ENCODE measurements around the gene PLAC1. TPM values are rescaled to one million over a fixed set of nuclear protein-coding genes. Genes with fewer than 3 reads are reported as not detected.

The PLAC1 gene
- polyA plus RNA-seq, 1 donor from 2014 or later = not detected

DNA sequence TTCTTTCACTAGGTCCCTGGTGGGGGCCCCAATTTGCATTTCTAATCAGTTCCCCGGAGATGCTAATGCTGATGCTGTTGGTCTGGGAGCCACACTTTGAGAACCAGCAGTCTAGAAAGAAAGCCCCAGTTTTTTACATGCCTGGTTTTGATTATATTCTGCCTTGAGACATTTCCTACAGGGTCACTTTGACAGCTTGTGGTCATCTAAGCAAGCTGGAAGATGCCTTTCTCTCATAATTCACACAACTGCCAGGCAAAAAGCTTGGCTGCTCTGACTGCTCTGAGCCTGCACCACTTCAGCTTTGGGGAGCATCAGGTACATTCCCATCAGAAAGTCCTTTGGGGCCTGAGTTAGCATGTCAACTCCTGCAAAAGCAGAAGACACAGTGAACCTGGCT lies 5.9 kb upstream of the PLAC1 start:
- H3K4me2 ChIP-seq (ENCODE audit: low read length) = no peak overlapping the region
- no peak overlapping the region for H3K9ac ChIP-seq (ENCODE audit: low read length)
- no peaks in the 10 kb centered on the region for H4K20me1 ChIP-seq (ENCODE audit: insufficient read depth)
- no peaks in the 10 kb centered on the region for H3K9me3 ChIP-seq (ENCODE audit: low read length)
- no peaks in the 10 kb centered on the region for H3K79me2 ChIP-seq (replicated peaks; ENCODE audit: insufficient read depth, low read length)
- H3K36me3 ChIP-seq (ENCODE audit: insufficient read depth, low read length) = no peaks in the 10 kb centered on the region
- H3K27me3 ChIP-seq (ENCODE audit: insufficient read depth, low read depth, low read length) = no peaks in the 10 kb centered on the region
- no peaks in the 10 kb centered on the region for H3F3A ChIP-seq (ENCODE audit: insufficient read depth, low read length, poor library complexity, severe bottlenecking)
- TF ChIP-seq POLR2AphosphoS5 (IDR thresholded peaks at IDR 0.05) (no peak), SMC3 (conservative IDR thresholded peaks at IDR 0.05; ENCODE audit: poor library complexity) (no peak), MXI1 (conservative IDR thresholded peaks at IDR 0.05; ENCODE audit: poor library complexity, severe bottlenecking) (no peak), TAF1 (IDR thresholded peaks at IDR 0.05; ENCODE audit: low read depth) (no peak), EZH2 (IDR thresholded peaks at IDR 0.05; ENCODE audit: borderline replicate concordance, insufficient read depth, low read length, poor library complexity, severe bottlenecking) (no peak), EP300 (conservative IDR thresholded peaks at IDR 0.05; ENCODE audit: poor library complexity, severe bottlenecking) (no peak), RAD21 (conservative IDR thresholded peaks at IDR 0.05) (no peak)
- TF ChIP-seq, protein P1, sequence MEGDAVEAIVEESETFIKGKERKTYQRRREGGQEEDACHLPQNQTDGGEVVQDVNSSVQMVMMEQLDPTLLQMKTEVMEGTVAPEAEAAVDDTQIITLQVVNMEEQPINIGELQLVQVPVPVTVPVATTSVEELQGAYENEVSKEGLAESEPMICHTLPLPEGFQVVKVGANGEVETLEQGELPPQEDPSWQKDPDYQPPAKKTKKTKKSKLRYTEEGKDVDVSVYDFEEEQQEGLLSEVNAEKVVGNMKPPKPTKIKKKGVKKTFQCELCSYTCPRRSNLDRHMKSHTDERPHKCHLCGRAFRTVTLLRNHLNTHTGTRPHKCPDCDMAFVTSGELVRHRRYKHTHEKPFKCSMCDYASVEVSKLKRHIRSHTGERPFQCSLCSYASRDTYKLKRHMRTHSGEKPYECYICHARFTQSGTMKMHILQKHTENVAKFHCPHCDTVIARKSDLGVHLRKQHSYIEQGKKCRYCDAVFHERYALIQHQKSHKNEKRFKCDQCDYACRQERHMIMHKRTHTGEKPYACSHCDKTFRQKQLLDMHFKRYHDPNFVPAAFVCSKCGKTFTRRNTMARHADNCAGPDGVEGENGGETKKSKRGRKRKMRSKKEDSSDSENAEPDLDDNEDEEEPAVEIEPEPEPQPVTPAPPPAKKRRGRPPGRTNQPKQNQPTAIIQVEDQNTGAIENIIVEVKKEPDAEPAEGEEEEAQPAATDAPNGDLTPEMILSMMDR (IDR thresholded peaks at IDR 0.05; ENCODE audit: poor library complexity, severe bottlenecking) = no peak
- TF ChIP-seq, protein P2, sequence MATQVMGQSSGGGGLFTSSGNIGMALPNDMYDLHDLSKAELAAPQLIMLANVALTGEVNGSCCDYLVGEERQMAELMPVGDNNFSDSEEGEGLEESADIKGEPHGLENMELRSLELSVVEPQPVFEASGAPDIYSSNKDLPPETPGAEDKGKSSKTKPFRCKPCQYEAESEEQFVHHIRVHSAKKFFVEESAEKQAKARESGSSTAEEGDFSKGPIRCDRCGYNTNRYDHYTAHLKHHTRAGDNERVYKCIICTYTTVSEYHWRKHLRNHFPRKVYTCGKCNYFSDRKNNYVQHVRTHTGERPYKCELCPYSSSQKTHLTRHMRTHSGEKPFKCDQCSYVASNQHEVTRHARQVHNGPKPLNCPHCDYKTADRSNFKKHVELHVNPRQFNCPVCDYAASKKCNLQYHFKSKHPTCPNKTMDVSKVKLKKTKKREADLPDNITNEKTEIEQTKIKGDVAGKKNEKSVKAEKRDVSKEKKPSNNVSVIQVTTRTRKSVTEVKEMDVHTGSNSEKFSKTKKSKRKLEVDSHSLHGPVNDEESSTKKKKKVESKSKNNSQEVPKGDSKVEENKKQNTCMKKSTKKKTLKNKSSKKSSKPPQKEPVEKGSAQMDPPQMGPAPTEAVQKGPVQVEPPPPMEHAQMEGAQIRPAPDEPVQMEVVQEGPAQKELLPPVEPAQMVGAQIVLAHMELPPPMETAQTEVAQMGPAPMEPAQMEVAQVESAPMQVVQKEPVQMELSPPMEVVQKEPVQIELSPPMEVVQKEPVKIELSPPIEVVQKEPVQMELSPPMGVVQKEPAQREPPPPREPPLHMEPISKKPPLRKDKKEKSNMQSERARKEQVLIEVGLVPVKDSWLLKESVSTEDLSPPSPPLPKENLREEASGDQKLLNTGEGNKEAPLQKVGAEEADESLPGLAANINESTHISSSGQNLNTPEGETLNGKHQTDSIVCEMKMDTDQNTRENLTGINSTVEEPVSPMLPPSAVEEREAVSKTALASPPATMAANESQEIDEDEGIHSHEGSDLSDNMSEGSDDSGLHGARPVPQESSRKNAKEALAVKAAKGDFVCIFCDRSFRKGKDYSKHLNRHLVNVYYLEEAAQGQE (IDR thresholded peaks at IDR 0.05; ENCODE audit: borderline replicate concordance) = no peak
- H3K4me3 ChIP-seq (ENCODE audit: low read length) = no peak overlapping the region
- no peaks in the 10 kb centered on the region for H3K9me2 ChIP-seq (ENCODE audit: insufficient read depth, low read length)
- H2AFZ ChIP-seq (ENCODE audit: low read depth, low read length) = no peak overlapping the region
- no peak overlapping the region for H3K27ac ChIP-seq (ENCODE audit: low read length)

DNA sequence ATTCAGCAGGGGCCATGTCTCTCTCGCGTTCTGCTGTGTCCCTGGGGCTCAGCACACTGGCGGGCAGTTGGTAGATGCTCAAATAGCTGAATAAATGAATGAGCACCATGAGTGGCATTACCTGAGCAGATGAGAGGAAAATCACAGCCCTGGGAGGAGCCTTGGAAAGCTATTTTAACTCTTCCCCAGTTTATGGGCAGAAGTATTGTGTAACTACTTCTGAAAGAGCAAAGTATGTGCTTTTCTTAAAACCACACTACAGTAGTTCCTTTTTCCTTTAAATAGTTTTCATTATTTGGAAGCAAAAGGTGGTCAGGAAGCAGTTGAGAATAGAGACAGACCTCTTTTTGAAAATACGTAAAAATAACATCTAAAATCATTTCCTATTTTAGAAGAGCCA lies 3.0 kb upstream of the PLAC1 start:
- no peaks in the 10 kb centered on the region for H3K27me3 ChIP-seq (ENCODE audit: insufficient read depth, low read depth, low read length)

More for the DNA sequence above, 3.0 kb upstream of the PLAC1 start:
- Histone ChIP-seq H3K9me3 (ENCODE audit: low read length) (no peaks in the 10 kb centered on the region), H3K4me3 (ENCODE audit: low read length) (no peak overlapping the region), H3K9me2 (ENCODE audit: insufficient read depth, low read length) (no peaks in the 10 kb centered on the region), H3K4me2 (ENCODE audit: low read length) (no peak overlapping the region), H3K27ac (ENCODE audit: low read length) (no peak overlapping the region), H2AFZ (ENCODE audit: low read depth, low read length) (no peak overlapping the region), H3F3A (ENCODE audit: insufficient read depth, low read length, poor library complexity, severe bottlenecking) (no peaks in the 10 kb centered on the region), H3K79me2 (replicated peaks; ENCODE audit: insufficient read depth, low read length) (no peaks in the 10 kb centered on the region), H4K20me1 (ENCODE audit: insufficient read depth) (no peaks in the 10 kb centered on the region), H3K36me3 (ENCODE audit: insufficient read depth, low read length) (no peaks in the 10 kb centered on the region), H3K9ac (ENCODE audit: low read length) (no peak overlapping the region)
- no peak for TF ChIP-seq SMC3 (conservative IDR thresholded peaks at IDR 0.05; ENCODE audit: poor library complexity)
- TF ChIP-seq POLR2AphosphoS5 (IDR thresholded peaks at IDR 0.05) = no peak
- TF ChIP-seq, protein P1 (IDR thresholded peaks at IDR 0.05; ENCODE audit: poor library complexity, severe bottlenecking) = no peak
- no peak for TF ChIP-seq RAD21 (conservative IDR thresholded peaks at IDR 0.05)
- TF ChIP-seq, protein P2 (IDR thresholded peaks at IDR 0.05; ENCODE audit: borderline replicate concordance) = no peak
- TF ChIP-seq TAF1 (IDR thresholded peaks at IDR 0.05; ENCODE audit: low read depth) = no peak
- no peak for TF ChIP-seq EZH2 (IDR thresholded peaks at IDR 0.05; ENCODE audit: borderline replicate concordance, insufficient read depth, low read length, poor library complexity, severe bottlenecking)
- no peak for TF ChIP-seq MXI1 (conservative IDR thresholded peaks at IDR 0.05; ENCODE audit: poor library complexity, severe bottlenecking)
- TF ChIP-seq EP300 (conservative IDR thresholded peaks at IDR 0.05; ENCODE audit: poor library complexity, severe bottlenecking) = no peak
